HG03280 (cell line): Measurements from ENCODE around the gene THBS3.
A peak's percentile ranks its signal among the peaks of the same experiment; 100 is the strongest.
"Not testable (repeated sequence)": the region's sequence is repeated elsewhere in the genome, so short reads cannot be mapped to it uniquely, and the experiment has no call there.

Experiments used
- ATAC-seq: cut with Tn5 transposase; IDR thresholded peaks from one replicate; pipeline ENCODE4 v1.9.1; 2021; ENCODE audit warnings: mild to moderate bottlenecking, moderate library complexity; ENCODE audit not compliant: unreplicated experiment

Gene THBS3

DNA sequence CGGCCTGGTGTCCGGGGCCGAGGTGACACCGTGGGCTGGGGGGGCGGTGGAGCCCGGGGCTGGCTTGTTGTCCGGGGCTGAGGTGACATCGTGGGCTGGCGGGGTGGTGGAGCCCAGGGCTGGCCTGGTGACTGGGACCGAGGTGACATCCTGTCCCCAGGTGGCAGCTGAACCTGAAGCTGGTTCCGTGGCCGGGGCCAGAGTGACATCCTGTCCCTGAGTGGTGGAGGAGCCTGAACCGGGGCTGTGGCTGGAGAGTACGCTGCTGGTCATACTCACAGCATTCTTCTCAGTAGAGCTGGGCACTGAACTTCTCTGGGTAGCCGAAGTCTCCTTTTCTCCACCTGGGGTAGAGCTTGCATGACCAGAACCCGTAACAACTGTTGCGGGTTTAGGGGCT is 15.8 kb downstream of the THBS3 start:
- ATAC-seq, result no peak

DNA sequence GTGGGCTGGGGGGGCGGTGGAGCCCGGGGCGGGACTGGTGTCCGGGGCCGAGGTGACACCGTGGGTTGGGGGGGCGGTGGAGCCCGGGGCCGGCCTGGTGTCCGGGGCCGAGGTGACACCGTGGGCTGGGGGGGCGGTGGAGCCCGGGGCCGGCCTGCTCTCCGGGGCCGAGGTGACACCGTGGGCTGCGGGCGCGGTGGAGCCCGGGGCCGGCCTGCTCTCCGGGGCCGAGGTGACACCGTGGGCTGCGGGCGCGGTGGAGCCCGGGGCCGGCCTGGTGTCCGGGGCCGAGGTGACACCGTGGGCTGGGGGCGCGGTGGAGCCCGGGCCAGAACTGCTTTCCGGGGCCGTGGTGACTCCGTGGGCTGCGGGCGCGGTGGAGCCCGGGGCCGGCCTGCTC is 17.8 kb downstream of the THBS3 start:
- not testable (repeated sequence) for ATAC-seq

DNA sequence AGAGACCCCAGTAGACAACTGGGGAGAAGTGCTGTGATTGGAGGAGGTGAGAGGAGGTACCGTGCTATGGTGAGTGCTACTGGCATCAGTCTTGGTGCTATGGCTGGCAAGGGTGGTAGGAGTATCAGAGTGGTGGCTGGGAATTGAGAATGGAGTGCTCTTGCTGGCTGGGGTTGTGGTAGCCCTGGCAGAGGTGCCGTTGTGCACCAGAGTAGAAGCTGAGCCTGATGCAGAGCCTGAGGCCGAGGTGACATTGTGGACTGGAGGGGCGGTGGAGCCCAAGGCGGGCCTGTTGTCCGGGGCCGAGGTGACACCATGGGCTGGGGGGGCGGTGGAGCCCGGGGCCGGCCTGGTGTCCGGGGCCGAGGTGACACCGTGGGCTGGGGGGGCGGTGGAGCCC is 19.4 kb downstream of the THBS3 start:
- ATAC-seq, result no peak

DNA sequence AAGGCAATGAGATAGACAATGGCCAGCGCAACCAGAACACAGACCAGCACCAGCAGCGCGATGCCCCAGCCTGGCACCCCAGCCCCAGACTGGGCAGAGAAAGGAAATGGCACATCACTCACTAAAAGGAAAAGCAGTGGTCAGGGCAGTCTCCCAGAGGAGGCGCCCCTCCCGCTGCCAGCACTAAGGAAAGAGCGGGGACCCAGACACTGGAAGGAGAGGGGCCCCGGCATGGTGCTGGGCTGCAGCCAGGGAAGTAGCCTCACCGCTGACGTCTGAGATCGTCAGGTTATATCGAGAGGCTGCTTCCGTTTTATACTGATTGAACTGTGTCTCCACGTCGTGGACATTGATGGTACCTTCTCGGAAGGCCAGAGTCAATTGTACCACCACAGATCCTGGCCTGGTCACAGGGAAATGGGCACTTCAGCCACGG is 20.2 kb downstream of the THBS3 start:
- ATAC-seq, result no peak

DNA sequence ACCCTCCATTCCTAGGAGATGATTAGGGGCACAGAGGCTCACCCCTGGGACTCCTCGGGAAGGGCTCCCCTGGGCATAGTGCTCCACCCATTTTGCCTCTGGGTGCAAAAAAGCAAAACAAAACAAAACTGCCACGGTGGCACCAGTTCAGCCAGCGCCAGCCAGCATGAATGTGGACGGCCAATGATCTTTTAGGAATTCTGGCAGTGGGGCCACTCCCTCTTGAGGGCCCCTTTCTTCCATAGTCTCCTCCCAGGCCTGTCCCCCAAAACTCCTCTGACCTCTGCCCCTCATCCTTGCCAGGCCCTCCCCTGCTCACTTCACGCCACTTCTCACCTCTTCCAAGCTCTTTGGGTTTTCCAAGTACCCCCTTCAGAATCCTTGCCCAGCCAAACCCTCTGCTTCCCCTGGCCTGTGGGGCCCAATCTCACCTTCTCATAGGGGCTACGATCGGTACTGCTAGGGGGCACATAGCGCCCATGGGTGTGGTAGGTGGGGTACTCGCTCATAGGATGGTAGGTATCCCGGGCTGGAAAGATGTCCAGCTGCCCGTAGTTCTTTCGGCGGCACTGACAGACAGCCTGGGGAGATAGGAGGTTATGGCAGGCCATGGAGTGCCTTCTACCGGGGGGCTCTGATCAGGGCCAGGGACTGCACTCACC is 20.8 kb downstream of the THBS3 start:
- ATAC-seq, result no peak

DNA sequence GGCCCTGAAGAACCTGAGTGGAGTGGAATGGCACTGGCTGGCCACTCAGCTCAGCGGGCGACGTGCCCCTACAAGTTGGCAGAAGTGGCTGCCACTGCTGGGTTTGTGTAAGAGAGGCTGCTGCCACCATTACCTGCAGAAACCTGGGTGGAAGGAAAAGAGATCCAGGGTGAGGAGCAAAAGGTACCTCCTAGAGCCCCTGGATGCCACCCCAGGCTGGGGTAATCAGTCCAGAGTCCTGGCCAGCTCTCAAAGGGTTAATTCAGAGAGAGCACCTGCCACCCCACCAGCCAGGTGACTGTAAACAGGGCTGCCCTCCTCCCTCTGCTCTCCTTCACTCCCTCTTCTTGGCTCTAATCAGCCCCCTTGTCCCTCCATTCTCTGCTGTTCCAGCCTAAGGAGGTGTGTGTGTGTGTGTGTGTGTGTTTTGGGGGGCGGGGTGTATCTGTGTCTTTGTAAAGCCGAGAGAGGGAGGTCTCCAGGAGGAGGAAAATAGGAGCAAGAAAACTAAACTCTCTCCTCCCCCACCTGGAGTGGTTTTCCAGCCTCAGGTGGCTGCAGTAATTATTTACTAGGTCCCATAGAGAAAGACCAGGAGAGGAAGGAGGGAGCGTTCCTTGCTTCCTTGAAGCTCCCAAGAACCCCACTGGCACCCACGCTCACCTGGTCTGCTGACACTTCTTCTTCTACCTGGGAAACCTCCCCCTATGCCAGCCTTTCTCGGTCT is 21.5 kb downstream of the THBS3 start:
- no peak for ATAC-seq

DNA sequence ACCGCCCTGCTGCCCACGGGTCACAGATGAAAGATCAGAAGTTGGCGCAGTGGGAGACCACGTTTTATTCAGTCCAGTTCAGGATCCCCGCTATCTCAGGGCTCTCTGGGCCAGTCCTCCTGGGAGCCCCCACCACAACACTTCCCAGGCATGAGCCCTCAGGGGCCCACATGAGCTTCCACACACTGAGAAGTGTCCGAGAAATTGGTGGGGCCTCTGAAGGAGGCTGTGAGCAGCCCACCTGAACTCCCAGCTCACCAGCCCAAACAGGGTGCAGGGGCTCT is 22.0 kb downstream of the THBS3 start:
- no peak for ATAC-seq

DNA sequence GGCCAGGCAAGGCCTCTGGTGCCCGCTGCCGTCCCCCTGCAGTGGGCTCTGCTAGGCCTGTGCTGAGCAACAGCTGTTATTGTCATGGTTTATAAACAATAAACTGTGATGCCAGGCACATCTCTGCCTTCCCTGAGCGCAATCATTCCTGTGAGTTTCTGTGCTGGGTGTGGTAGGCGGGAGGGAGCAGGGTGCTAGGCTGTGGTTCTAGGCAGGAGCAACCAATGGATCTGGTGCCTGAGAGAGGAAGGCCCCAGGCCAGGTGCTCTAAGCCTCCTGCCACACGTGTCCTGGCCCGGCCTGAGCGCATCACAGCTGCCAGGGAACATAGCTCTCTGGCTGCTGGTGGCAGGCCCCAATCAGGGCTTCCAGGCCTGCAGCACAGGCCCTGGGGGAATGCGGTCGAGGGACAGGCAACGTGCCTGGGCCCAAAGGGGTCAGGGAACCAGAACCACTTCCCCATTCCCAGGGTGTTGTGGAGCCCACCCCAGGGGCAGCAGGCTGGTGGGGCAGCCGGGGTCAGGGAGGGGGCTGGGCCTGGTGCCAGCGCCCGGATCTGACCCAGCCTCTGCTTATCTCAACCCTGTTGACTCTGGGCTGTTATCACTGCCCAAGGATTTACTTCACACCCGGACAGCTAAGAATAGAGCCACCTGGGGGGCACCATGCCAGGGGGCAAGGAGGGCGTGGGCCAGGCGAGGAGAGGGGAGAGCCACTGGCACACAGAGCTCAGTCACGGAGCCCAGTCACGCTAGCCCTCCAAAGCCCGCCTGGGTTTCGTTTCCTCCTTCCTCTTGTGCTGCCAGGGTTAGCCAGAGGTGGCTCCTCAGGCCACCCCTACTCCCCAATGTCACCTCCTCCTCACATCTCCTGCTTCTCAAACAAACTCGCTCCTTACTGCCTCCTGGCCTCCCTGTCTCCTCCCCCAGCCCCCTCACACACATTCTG is 22.6 kb downstream of the THBS3 start:
- peak; percentile 66 for ATAC-seq

DNA sequence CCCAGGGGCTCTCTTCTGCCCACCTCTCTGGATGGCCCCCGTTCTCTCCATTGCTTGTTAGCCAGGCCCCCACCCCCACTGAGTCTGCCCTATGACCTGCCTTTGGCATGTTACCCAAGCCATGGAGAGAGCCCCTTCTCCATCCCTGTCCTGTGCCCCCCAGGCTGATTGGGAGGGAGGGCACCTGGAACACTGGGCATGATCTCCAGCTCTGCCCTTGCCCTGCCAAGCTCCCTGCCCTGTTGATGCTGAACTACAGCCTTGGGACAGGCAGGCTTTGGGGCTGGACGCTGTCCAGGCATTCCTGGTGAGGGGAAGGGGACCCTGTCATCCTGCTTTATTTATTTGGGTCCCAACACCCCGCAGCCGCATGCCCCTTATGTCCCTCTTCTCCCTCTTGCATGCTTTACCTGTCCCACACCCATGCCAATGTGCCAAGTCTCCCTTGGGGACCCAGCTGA is 23.3 kb downstream of the THBS3 start:
- no peak for ATAC-seq

DNA sequence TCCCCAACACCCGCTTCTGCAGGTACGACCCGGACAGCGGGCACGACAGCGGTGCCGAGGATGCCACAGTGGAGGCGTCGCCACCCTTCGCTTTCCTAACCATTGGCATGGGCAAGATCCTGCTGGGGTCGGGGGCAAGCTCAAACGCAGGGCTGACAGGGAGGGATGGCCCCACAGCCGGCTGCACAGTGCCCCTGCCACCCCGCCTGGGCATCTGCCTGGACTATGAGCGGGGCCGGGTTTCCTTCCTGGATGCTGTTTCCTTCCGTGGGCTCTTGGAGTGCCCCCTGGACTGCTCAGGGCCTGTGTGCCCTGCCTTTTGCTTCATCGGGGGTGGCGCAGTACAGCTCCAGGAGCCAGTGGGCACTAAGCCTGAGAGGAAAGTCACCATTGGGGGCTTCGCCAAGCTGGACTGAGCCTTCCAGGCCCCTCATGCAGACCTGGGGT is 23.9 kb downstream of the THBS3 start:
- no peak for ATAC-seq

DNA sequence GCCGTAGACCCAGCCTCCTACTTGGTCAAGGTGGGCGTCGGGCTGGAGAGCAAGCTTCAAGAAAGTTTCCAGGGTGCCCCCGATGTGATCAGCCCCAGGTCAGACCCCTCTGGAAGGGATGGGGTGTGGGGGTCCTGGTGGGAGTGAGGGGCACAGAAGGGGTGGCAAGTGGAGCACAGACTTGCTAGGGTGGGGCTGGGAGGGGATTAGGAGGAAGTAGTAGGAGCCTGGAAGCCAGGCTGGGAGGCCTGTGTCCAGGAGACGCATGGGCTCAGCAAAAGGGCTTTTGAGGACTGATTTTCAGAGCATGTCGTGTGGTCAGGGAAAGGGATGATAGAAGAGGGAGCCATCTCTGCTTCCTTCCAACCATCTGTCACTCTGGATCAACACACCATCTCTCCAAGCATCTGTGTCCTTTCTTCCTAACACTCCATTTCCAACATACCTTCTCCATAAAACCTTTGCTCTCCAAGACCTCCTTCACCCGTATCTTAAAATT is 25.6 kb downstream of the THBS3 start:
- ATAC-seq, result no peak

DNA sequence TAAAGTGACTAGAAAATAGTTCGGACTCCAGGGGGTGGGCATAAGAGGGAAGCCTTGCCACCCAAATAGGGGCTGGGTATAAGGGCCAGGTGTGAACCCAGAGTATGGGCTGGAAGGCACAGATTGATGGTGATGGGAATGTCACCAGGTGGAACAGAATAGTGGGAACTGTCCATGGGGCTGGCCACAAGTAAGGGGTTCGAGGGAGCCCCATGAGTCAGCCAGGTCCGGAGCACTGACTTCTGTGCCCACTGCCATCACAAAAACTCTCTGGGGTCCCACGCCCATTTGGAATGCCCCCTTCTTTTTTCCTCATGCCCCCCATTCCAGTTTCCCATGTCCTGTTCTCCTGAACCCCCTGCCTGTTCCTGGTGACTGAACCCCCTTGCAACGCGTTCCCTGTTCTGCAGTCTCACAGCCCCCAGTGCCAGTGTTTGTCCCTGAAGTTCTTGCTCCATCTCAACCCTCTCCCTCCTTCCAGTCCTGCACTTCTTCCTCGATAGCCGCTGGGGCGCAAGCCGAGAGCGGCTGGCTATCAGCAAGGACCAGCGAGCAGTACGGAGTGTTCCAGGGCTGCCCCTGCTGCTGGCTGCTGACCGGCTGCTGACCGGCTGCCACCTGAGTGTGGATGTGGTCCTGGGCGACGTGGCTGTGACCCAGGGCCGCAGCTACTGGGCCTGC is 26.2 kb downstream of the THBS3 start:
- no peak for ATAC-seq

DNA sequence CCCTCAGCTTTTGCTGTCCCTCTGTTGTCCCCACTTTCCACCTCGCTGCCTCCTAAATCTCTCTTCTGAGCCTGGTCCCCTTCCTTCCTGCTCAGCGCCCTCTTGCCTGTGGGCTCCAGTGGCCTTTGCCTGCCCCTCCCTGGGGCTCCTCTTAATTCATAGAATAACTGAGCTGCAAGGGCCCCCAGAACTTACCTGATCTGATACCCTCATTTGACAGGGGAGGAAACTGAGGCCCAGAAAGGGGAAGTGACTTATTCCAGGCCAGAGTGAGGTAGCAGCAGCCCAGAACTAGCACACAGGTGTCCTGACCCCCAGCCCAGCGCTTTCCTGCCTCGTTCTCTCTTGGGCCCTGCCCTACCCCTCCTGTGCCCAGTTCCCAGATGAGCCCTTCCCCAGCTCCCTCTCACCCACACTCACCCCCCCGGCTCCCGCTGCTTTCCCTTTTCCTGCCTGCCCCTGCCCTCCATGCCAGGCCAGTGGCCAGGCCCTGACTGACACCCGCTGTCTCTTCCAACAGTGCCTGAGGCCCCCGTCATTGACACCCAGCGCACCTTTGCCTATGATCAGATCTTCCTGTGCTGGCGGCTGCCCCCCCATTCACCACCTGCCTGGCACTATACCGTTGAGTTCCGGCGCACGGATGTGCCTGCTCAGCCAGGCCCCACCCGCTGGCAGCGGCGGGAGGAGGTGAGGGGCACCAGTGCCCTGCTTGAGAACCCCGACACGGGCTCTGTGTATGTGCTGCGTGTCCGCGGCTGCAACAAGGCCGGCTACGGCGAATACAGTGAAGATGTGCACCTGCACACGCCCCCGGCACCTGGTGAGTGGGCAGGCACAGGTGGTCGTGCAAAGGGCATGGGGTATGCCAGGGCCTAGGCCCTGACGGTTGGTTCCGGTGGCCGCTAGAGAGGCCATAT is 28.3 kb downstream of the THBS3 start:
- no peak for ATAC-seq

DNA sequence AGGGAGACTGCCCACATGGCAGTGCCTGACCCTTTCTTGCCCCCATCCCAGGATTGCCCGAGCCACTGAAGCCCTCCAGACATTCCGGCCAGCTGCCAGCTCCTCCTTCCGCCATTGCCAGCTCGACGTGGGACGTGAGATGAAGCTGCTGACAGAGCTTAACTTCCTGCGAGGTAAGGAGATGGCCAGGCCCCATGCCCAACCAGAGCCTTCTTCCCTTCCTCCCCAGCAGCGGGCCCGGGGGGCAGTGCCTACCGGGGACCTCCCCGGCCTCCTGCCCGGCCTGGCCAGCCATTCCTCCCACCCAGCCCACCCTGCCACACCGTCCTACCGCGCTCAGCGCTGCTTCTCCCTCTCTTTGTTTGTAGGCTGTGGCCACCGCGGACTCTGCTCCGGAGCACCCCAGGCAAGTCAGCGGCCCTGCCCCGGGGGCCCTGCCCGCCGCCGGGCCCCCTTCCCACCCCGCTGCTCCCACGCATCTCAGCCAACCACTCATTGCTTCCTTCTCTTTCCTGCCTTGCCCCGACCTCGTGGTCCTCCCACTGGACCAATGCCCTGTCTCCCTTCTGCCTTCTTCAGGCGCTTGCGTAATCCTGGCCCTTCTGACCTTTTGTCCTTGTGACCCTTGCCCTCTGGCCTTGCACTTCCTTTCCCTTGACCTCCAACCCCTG is 29.1 kb downstream of the THBS3 start:
- no peak for ATAC-seq

DNA sequence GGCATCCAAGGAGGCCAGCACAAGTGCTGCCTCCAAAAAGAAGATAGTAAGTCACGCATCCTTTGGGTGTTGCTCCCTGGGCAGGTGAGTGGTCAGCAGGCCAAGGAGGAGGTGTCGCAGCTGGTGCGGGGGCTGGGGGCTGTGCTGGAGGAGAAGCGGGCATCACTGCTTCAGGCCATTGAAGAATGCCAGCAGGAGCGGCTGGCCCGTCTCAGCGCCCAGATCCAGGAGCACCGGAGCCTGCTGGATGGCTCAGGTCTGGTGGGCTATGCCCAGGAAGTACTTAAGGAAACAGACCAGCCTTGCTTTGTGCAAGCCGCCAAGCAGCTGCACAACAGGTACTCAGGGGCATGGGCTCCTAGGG is 29.8 kb downstream of the THBS3 start:
- no peak for ATAC-seq

DNA sequence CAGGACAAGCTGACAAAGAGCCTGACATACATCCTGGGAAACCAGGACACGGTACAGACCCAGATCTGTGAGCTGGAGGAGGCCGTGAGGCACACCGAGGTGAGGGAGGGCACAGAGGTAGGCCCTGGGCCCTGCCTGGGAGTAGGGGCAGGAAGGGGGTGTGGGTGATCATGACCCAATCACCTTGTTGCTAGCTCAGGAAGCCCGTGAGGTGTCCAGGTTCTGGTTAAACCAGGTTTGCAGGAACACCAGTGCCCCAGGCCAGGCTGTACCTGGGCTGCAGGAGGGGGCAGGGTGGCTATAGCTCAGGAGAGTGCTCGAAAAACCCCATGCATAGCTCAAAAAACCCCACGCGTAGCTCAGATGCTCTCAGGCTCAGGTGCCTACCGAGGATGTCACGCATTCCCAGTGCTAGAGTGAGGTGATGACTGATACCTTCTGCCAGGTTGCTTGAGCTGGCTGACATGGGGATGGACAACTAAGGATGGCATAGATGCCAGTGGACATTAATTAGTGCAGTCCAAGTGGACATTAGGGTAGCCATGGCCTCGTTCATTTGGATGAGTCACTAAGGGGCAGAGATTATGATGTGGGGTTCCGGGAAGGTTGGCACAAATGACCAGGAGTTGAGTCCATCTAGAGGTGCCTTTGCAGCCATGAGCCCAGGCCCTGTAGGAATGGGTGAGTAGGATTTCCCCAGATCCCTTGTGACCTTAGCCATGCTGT is 30.3 kb downstream of the THBS3 start:
- ATAC-seq, result no peak

DNA sequence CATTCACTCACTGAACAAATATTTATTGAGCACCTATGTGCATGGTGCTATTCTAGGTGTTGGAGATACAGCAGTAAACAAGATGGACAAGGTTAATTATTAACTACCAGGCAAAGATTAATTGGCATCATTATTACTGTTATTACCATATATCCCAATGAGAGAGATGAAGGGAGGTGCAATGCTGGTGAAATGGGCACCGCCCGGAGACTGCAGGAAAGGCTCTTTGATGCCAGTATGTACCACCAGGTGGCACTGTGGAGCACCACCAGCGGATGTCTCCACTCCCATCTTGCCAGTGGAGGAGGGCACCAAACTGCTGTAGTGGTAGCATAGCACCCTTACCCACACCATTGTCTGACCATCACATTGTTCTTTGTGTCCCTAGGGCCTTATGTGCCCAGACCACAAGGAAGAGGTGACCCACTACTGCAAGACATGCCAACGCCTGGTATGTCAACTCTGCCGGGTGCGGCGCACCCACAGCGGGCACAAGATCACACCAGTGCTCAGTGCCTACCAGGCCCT is 31.1 kb downstream of the THBS3 start:
- no peak for ATAC-seq

DNA sequence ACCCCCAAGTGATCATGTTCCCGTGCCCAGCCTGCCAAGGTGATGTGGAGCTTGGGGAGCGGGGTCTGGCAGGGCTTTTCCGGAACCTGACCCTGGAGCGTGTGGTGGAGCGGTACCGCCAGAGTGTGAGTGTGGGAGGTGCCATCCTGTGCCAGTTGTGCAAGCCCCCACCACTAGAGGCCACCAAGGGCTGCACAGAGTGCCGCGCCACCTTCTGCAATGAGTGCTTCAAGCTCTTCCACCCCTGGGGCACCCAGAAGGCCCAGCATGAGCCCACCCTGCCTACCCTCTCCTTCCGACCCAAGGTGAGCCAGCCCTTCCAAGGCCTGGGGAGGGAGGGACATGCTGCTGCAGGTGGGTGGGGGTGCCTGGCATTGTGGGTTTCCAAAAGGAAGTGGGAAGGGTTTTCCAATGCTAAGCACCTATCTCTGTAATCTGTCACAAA is 31.7 kb downstream of the THBS3 start:
- ATAC-seq, result no peak
